ENCODE measurements around the gene CCL19. TPM values are rescaled to one million over a fixed set of nuclear protein-coding genes. Genes with fewer than 3 reads are reported as not detected.
A peak's percentile ranks its signal among the peaks of the same experiment; 100 is the strongest.

Gene CCL19
- total and polyA plus RNA-seq, 5 donors from 2014 or later = not detected

- Mint-ChIP-seq H3K4me1 (no peaks in the 10 kb centered on the region), H3K9me3 (no peaks in the 10 kb centered on the region), H3K27ac (no peak overlapping the region), H3K27me3 (no peaks in the 10 kb centered on the region), H3K36me3 (peaks cover 4% of the 10 kb centered on the region), H3K4me3 (no peak overlapping the region)
- Histone ChIP-seq H3K4me1 (ENCODE audit: control insufficient read depth, insufficient read depth, low read length, poor library complexity, severe bottlenecking) (no peaks in the 10 kb centered on the region), H3K27ac (ENCODE audit: insufficient read depth, low read length, poor library complexity, severe bottlenecking) (no peak overlapping the region), H3K4me3 (ENCODE audit: low read depth, low read length) (no peak overlapping the region), H3K9me3 (ENCODE audit: control insufficient read depth in 2 of 2, low read length in 2 of 2) (no peaks in the 10 kb centered on the region), H3K36me3 (ENCODE audit: control insufficient read depth, insufficient read depth, low read length) (no peaks in the 10 kb centered on the region), H3K27me3 (ENCODE audit: control insufficient read depth, insufficient read depth, low read length) (no peaks in the 10 kb centered on the region)
- DNase-seq (no peak), ATAC-seq (ENCODE audit: low read depth in 2 of 2) (no peak)
Observed at GRCh38 chr9:34689512-34689911, 1.6 kb downstream of the CCL19 start.

- Mint-ChIP-seq H3K4me1 (no peaks in the 10 kb centered on the region), H3K27ac (no peak overlapping the region), H3K9me3 (no peaks in the 10 kb centered on the region), H3K27me3 (no peaks in the 10 kb centered on the region), H3K4me3 (no peak overlapping the region), H3K36me3 (peaks cover 4% of the 10 kb centered on the region)
- Histone ChIP-seq H3K4me3 (ENCODE audit: low read depth, low read length) (no peak overlapping the region), H3K4me1 (ENCODE audit: control insufficient read depth, insufficient read depth, low read length, poor library complexity, severe bottlenecking) (no peaks in the 10 kb centered on the region), H3K27me3 (ENCODE audit: control insufficient read depth, insufficient read depth, low read length) (no peaks in the 10 kb centered on the region), H3K27ac (ENCODE audit: insufficient read depth, low read length, poor library complexity, severe bottlenecking) (no peak overlapping the region), H3K9me3 (ENCODE audit: control insufficient read depth in 2 of 2, low read length in 2 of 2) (no peaks in the 10 kb centered on the region), H3K36me3 (ENCODE audit: control insufficient read depth, insufficient read depth, low read length) (no peaks in the 10 kb centered on the region)
- no peak for ATAC-seq (ENCODE audit: low read depth in 2 of 2)
- DNase-seq = no peak
Observed at GRCh38 chr9:34689116-34689470, 2.0 kb downstream of the CCL19 start.

- peaks cover 4% of the 10 kb centered on the region for H3K36me3 Mint-ChIP-seq
- H3K27ac ChIP-seq (ENCODE audit: insufficient read depth, low read length, poor library complexity, severe bottlenecking) = no peak overlapping the region
- H3K4me3 Mint-ChIP-seq = no peak overlapping the region
- no peaks in the 10 kb centered on the region for H3K27me3 Mint-ChIP-seq
- peak overlapping the region in 1 of 3 donors; percentile 20 for H3K27ac Mint-ChIP-seq
- DNase-seq (no peak), ATAC-seq (ENCODE audit: low read depth in 2 of 2) (no peak)
- no peaks in the 10 kb centered on the region for H3K9me3 Mint-ChIP-seq
- no peaks in the 10 kb centered on the region for H3K9me3 ChIP-seq (ENCODE audit: control insufficient read depth in 2 of 2, low read length in 2 of 2)
- H3K4me1 ChIP-seq (ENCODE audit: control insufficient read depth, insufficient read depth, low read length, poor library complexity, severe bottlenecking) = no peaks in the 10 kb centered on the region
- no peaks in the 10 kb centered on the region for H3K27me3 ChIP-seq (ENCODE audit: control insufficient read depth, insufficient read depth, low read length)
- H3K36me3 ChIP-seq (ENCODE audit: control insufficient read depth, insufficient read depth, low read length) = no peaks in the 10 kb centered on the region
- H3K4me3 ChIP-seq (ENCODE audit: low read depth, low read length) = no peak overlapping the region
- H3K4me1 Mint-ChIP-seq = no peaks in the 10 kb centered on the region
Observed at GRCh38 chr9:34688329-34689115, 2.6 kb downstream of the CCL19 start.

GRCh38 chr9:34687276-34688030 lies 3.6 kb downstream of the CCL19 start:
- H3K27me3 Mint-ChIP-seq = no peaks in the 10 kb centered on the region
- H3K27ac Mint-ChIP-seq = no peak overlapping the region
- H3K27me3 ChIP-seq (ENCODE audit: control insufficient read depth, insufficient read depth, low read length) = no peaks in the 10 kb centered on the region
- no peaks in the 10 kb centered on the region for H3K36me3 ChIP-seq (ENCODE audit: control insufficient read depth, insufficient read depth, low read length)
- H3K9me3 ChIP-seq (ENCODE audit: control insufficient read depth in 2 of 2, low read length in 2 of 2) = no peaks in the 10 kb centered on the region
- ATAC-seq (ENCODE audit: low read depth in 2 of 2) (no peak), DNase-seq (no peak)
- no peak overlapping the region for H3K4me3 ChIP-seq (ENCODE audit: low read depth, low read length)
- no peaks in the 10 kb centered on the region for H3K9me3 Mint-ChIP-seq
- no peaks in the 10 kb centered on the region for H3K4me1 Mint-ChIP-seq
- no peaks in the 10 kb centered on the region for H3K4me1 ChIP-seq (ENCODE audit: control insufficient read depth, insufficient read depth, low read length, poor library complexity, severe bottlenecking)
- peaks cover 4% of the 10 kb centered on the region for H3K36me3 Mint-ChIP-seq
- H3K27ac ChIP-seq (ENCODE audit: insufficient read depth, low read length, poor library complexity, severe bottlenecking) = no peak overlapping the region
- H3K4me3 Mint-ChIP-seq = no peak overlapping the region

- Histone ChIP-seq H3K27ac (ENCODE audit: insufficient read depth, low read length, poor library complexity, severe bottlenecking) (no peak overlapping the region), H3K27me3 (ENCODE audit: control insufficient read depth, insufficient read depth, low read length) (no peaks in the 10 kb centered on the region), H3K36me3 (ENCODE audit: control insufficient read depth, insufficient read depth, low read length) (no peaks in the 10 kb centered on the region), H3K4me3 (ENCODE audit: low read depth, low read length) (no peak overlapping the region), H3K4me1 (ENCODE audit: control insufficient read depth, insufficient read depth, low read length, poor library complexity, severe bottlenecking) (no peaks in the 10 kb centered on the region), H3K9me3 (ENCODE audit: control insufficient read depth in 2 of 2, low read length in 2 of 2) (no peaks in the 10 kb centered on the region)
- H3K4me3 Mint-ChIP-seq = peak overlapping the region in 1 of 4 donors; percentile 30
- H3K27me3 Mint-ChIP-seq = no peaks in the 10 kb centered on the region
- peaks cover 4% of the 10 kb centered on the region for H3K36me3 Mint-ChIP-seq
- peak overlapping the region in 1 of 3 donors; percentile 49 for H3K27ac Mint-ChIP-seq
- no peak for DNase-seq
- no peaks in the 10 kb centered on the region for H3K9me3 Mint-ChIP-seq
- no peaks in the 10 kb centered on the region for H3K4me1 Mint-ChIP-seq
- ATAC-seq (ENCODE audit: low read depth in 2 of 2) = no peak
Observed at GRCh38 chr9:34686732-34687131, 4.3 kb downstream of the CCL19 start.

GRCh38 chr9:34686231-34686630 lies 4.8 kb downstream of the CCL19 start:
- no peak overlapping the region for H3K4me3 Mint-ChIP-seq
- ATAC-seq (ENCODE audit: low read depth in 2 of 2) (no peak), DNase-seq (no peak)
- no peak overlapping the region for H3K27ac ChIP-seq (ENCODE audit: insufficient read depth, low read length, poor library complexity, severe bottlenecking)
- H3K36me3 Mint-ChIP-seq = peaks cover 4% of the 10 kb centered on the region
- no peak overlapping the region for H3K4me3 ChIP-seq (ENCODE audit: low read depth, low read length)
- no peaks in the 10 kb centered on the region for H3K27me3 ChIP-seq (ENCODE audit: control insufficient read depth, insufficient read depth, low read length)
- no peaks in the 10 kb centered on the region for H3K36me3 ChIP-seq (ENCODE audit: control insufficient read depth, insufficient read depth, low read length)
- no peaks in the 10 kb centered on the region for H3K4me1 ChIP-seq (ENCODE audit: control insufficient read depth, insufficient read depth, low read length, poor library complexity, severe bottlenecking)
- no peak overlapping the region for H3K27ac Mint-ChIP-seq
- no peaks in the 10 kb centered on the region for H3K9me3 ChIP-seq (ENCODE audit: control insufficient read depth in 2 of 2, low read length in 2 of 2)
- H3K27me3 Mint-ChIP-seq = no peaks in the 10 kb centered on the region
- no peaks in the 10 kb centered on the region for H3K9me3 Mint-ChIP-seq
- no peaks in the 10 kb centered on the region for H3K4me1 Mint-ChIP-seq

GRCh38 chr9:34685591-34685990 lies 5.5 kb downstream of the CCL19 start:
- Mint-ChIP-seq H3K4me3 (no peak overlapping the region), H3K9me3 (no peaks in the 10 kb centered on the region), H3K36me3 (peaks cover 4% of the 10 kb centered on the region), H3K4me1 (no peaks in the 10 kb centered on the region), H3K27ac (no peak overlapping the region), H3K27me3 (no peaks in the 10 kb centered on the region)
- ATAC-seq (ENCODE audit: low read depth in 2 of 2) = no peak
- Histone ChIP-seq H3K27ac (ENCODE audit: insufficient read depth, low read length, poor library complexity, severe bottlenecking) (no peak overlapping the region), H3K4me1 (ENCODE audit: control insufficient read depth, insufficient read depth, low read length, poor library complexity, severe bottlenecking) (no peaks in the 10 kb centered on the region), H3K9me3 (ENCODE audit: control insufficient read depth in 2 of 2, low read length in 2 of 2) (no peaks in the 10 kb centered on the region), H3K27me3 (ENCODE audit: control insufficient read depth, insufficient read depth, low read length) (no peaks in the 10 kb centered on the region), H3K36me3 (ENCODE audit: control insufficient read depth, insufficient read depth, low read length) (no peaks in the 10 kb centered on the region), H3K4me3 (ENCODE audit: low read depth, low read length) (no peak overlapping the region)
- no peak for DNase-seq

GRCh38 chr9:34684816-34685215 lies 6.3 kb downstream of the CCL19 start:
- no peak overlapping the region for H3K4me3 ChIP-seq (ENCODE audit: low read depth, low read length)
- Mint-ChIP-seq H3K36me3 (peaks cover 4% of the 10 kb centered on the region), H3K4me1 (no peaks in the 10 kb centered on the region), H3K4me3 (no peak overlapping the region), H3K27ac (no peak overlapping the region), H3K9me3 (no peaks in the 10 kb centered on the region), H3K27me3 (no peaks in the 10 kb centered on the region)
- no peaks in the 10 kb centered on the region for H3K9me3 ChIP-seq (ENCODE audit: control insufficient read depth in 2 of 2, low read length in 2 of 2)
- no peaks in the 10 kb centered on the region for H3K27me3 ChIP-seq (ENCODE audit: control insufficient read depth, insufficient read depth, low read length)
- DNase-seq (no peak), ATAC-seq (ENCODE audit: low read depth in 2 of 2) (no peak)
- no peaks in the 10 kb centered on the region for H3K4me1 ChIP-seq (ENCODE audit: control insufficient read depth, insufficient read depth, low read length, poor library complexity, severe bottlenecking)
- no peak overlapping the region for H3K27ac ChIP-seq (ENCODE audit: insufficient read depth, low read length, poor library complexity, severe bottlenecking)
- H3K36me3 ChIP-seq (ENCODE audit: control insufficient read depth, insufficient read depth, low read length) = no peaks in the 10 kb centered on the region
